Fibroblast of gingiva (primary cell): Measurements from ENCODE around the gene SLC25A47.
"Not testable (repeated sequence)": the region's sequence is repeated elsewhere in the genome, so short reads cannot be mapped to it uniquely, and the experiment has no call there.

ENCODE experiments used
- DNase-seq: peaks from one replicate; pipeline ENCODE4 v3.0.0-alpha.2; 2011; ENCODE audit warnings: low read depth

The SLC25A47 gene, protein sequence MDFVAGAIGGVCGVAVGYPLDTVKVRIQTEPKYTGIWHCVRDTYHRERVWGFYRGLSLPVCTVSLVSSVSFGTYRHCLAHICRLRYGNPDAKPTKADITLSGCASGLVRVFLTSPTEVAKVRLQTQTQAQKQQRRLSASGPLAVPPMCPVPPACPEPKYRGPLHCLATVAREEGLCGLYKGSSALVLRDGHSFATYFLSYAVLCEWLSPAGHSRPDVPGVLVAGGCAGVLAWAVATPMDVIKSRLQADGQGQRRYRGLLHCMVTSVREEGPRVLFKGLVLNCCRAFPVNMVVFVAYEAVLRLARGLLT

DNA sequence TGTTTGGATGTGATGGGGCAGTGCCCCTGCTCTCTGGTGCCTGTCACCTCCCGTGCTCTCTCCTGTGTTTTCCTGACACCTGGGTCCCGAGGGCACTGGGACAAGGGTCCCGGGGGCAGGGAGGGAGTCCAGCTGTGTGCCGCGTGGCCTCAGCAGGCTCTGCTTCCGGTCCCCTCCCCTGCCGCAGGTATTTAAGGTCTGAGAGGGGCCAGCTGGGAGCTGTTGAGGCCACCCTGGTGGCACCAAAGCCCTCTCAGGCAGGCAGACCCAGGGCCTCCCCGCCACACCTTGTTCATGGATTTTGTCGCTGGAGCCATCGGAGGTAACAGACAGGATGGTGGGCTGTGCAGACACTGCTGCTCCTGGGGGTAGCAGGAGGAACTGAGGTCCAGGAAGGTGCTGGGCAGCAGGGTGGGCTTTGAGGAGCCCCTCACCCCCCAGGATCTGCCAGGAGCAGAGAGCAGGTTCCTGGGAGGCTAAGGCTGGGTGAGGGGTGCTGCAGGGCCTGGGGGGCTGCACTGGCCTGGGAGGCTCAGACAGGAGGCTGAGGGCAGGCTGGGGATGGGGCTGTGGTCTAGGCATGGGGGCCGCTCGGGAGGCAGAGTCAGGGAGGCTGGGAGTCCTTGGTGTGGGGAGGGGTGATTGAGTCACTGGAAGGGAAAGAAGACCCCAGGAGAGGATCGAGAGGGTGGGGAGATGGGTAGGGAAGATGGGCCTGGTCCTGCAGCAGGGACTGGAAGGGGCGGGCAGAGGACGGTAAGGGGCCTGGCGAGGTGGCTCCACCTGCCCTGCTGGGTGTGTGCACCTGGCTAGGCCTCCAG lies at the start of gene SLC25A47:
Gene SLC25A47 (plus strand): TSS at position 219 of the 821 bp plus-strand sequence. CDS start 76 bp downstream, at position 295.
- DNase-seq, result no peak

GRCh38 chr14:100274250-100274649 lies 48.9 kb upstream of the SLC25A47 start:
- DNase-seq, result no peak

DNA sequence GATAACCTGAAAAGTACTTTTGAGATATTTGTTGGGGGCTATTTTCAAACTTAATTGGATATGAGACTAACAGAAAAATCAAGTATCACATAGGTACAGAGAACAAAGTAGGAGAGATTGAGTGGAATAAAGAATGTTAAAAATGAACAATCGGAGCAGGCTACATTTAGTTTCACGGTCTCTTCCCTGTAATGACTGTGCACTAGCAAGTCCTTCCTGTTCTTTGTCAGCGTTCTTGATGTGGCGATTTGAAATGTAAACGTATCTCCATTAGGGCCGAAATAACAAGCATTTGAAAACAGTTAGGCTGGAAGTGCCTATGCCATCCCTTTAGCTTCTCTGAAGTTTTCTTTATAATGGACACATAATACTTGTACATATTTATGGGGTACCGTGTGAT lies 47.9 kb upstream of the SLC25A47 start:
- no peak for DNase-seq

DNA sequence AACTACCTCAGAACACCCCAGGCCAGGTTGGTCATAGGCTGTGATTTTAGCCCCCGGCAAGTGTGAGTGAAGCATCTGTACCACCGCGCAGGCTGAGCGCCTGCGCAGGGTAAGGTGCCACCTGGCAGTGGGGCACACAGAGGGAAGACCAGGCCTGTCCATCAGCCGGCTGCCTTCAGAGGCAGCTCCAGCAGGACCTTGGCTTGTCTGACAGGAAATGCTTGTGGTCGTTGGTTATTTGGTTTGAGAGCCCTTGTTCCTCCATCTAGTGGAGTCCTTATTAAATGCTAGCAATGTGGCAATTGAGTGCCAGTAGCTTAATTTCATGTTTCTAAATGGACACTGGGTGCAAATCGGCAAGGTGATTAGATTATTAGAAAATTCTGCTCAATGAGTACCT lies 44.4 kb upstream of the SLC25A47 start:
- DNase-seq, result peak; percentile 62

DNA sequence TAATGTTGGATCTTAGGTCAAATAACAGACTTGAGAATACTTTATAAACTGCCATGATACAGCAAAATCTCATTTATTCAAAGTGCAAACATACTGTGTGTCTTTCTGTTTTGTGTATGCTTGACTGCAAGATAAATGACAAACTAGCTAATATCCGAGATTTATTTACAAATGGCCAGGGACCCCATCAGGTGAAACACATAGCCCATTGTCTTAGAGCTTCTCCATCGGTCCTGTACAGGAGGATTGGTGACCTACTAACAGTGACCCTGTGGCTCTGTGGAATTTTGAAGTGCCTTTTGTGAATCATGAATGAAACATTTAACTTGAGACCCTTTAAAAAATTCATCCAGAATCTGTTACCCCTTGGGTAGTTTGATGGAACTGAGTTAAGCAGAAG lies 44.0 kb upstream of the SLC25A47 start:
- DNase-seq, result no peak

DNA sequence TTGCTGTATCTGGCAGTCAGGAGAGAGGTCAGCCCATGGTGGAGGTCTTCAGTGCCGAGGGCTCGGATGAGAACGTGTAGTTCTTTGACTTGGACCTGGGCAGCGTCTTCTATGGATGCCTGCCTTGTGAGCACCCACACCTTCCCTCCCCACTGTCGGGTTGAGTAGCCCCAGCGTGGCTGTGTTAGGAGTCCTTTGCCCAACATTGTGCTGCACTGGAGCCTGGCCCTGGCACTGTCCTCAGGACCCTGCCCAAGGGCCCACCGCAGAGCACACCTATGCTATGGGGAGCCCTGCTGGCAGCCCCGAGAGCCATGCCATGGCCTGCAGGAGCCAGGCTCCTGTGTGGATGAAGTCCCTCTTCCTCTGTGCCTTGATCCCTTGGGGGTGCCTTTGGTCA lies 43.6 kb upstream of the SLC25A47 start:
- DNase-seq, result no peak

DNA sequence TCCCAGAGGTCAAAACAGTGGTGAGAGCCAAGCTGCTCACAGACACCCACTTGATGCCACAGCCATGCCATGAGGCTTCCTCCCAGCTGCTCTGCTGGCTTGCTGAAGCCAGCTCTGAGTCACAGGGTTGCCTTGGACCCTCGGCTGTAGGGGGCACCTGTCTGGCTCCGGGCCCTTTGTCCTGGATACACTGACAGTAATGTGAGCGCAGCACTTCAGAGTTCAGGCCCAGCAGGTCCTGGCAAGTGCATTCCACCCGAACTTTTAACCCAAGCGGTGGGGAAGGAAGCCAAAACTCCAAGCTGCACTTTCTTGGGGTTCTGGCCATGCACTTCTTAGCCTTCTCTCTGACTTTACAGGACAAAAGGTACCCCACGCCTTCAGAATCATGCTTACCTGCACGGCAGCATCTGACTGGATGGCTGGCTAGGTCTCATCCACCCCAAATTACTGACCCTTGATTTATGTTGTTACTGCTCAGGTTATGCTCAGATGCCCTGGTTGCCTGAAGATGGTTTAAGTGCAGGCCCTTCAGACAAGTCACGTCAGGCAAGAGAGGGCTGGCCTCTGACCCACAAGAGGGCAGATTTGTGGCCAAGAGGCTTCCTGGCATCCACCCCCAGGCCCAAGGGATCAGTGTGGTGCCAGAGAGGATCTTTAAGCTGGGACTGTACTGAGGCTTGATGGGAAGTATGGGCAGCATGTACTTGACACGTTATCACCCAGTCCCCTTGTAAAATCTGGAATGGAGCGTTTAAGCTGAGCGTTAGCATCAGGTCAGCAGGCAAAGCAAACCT lies 41.7 kb upstream of the SLC25A47 start:
- DNase-seq, result no peak

DNA sequence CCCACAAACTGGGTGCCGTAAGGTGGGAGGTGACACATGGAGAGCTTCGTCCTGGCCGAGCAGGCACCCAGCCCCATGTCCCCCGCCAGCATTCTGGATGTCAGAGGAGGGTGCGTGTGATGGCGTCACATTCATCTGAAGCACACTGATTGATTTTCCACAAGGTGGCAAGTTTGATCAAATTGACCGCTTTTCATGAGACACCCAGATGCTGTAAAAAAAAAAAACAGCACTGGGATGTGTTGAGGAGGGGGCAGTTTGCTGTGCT lies 41.1 kb upstream of the SLC25A47 start:
- no peak for DNase-seq

DNA sequence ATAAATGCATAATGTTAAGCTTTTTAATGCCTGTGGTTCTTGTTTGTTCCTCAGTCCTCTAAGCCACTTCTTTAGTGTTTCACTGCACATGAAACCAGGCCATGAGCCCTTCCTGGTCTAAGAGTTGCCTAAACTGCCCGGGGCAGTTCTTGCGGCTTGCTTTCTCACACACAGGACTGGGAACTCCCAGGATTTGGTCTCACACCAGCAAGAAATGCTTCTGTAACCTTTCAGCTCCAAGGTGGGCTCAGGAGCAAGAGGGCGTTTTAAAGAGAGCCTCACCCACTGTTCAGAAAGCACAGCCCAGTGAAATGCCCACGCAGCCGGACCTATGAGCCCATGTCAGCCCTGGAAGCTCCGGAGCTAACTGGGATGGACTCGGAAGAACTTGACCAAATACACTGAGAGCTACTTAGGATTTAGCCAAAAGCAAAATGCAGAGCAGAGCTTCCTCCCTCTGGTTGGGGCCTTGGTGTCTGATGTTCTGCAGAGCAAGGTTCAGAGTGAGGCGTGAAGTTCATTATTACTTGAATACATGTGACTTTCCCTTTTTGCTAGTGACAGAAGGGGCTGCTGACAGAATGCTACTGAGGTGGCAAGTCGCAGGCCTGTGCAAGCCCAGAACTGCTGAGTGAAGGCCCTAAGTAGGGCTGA lies 40.2 kb upstream of the SLC25A47 start:
- DNase-seq, result no peak

DNA sequence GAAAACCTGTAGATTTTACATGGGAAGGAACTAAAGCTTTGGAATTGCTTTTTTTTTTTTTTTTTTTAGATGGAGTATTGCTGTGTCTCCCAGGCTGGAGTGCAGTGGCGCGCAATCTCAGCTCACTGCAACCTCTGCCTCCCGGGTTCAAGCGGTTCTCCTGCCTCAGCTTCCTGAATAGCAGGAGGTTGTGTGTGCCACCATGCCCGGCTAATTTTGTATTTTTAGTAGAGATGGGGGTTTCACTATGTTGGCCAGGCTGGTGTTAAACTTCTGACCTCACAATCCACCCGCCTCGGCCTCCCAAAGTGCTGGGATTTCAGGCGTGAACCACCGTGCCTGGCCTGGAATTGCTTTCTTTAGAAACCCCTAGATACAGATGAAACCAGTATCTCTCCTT lies 39.7 kb upstream of the SLC25A47 start:
- DNase-seq, result not testable (repeated sequence)

DNA sequence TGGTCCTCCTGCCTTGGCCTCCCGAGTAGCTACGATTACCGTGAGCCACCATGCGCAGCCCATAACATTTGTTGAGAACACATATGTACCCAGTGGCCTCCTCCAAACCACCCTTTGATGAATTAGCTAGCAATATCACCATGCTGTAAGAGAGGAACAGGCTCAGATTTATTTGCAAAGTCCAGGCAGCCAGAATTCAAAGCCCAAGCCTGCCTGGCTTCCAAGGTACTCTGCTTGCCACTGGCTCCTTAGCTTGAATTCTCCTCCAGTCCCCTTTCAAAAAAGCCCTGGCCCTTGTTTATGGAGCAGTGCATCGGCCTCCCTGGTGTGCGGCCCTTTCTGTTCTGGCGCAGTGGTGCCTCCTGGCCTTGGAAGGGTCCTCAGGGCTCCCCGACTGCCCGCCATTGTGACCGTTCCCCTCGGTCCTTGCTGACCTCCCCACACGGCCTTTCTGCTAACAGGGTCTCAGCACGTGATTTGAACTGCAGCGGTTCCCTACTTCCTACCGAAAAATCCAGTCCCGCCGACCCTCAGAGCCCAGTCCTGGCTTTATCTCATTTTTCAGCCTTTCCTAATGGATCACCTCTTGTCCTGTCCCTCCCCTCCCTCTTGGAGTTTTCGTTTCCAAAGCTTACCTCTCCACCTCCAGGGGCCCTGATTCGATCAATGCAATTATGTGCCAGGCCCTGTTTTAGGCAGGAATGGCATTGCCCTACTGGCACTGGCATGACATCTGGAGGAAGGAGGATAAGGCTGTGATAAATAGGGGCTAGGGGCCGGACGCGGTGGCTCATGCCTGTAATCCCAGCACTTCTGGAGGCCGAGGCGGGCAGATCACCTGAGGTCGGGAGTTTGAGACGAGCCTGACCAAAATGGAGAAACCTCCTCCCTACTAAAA lies 38.9 kb upstream of the SLC25A47 start:
- no peak for DNase-seq

DNA sequence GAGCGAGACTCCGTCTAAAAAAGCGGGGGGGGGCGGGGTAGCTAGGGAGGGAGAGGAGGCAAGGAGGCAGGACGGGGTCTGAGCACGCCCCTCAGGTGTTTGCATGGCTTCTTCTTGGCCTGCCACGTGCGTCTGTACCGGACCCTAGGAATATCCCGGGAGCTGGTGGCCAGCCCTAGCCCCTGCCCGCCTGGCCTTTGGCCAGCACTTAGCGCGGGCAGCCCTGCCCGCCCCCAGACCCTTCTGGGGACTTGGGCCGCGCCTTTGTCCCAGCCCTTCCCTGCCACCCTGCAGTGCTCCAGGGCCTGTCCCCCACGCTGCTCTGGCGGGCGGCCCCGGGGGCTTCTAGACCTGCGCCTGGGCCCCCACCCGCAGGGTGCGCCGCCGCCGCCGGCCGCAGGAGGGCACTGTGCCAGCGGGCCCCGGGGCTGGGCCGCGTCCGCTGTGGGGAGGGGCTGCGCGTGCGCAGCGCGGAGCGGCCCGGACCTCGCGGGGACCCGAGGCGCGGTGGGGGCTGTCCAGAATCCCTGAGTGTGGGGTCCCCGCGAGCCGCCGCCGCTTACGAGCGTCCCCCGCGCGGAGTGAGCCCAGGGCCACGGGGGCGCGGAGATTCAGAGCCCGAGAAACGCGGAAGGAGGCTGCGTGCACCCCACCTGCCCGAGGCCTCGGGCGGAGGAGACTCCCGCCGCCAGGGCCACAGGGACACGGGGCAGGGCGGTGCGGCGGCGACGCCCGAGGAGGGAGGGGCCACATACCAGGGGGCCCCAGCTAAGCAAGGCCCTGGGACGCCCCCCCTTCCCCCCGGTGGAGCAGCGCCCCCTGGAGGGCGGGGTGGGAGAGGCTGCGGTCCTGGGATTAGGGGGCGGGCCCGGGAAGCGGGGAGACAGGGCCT lies 37.9 kb upstream of the SLC25A47 start:
- DNase-seq, result peak; percentile 50

GRCh38 chr14:100285913-100286400 lies 37.2 kb upstream of the SLC25A47 start:
- DNase-seq, result no peak

DNA sequence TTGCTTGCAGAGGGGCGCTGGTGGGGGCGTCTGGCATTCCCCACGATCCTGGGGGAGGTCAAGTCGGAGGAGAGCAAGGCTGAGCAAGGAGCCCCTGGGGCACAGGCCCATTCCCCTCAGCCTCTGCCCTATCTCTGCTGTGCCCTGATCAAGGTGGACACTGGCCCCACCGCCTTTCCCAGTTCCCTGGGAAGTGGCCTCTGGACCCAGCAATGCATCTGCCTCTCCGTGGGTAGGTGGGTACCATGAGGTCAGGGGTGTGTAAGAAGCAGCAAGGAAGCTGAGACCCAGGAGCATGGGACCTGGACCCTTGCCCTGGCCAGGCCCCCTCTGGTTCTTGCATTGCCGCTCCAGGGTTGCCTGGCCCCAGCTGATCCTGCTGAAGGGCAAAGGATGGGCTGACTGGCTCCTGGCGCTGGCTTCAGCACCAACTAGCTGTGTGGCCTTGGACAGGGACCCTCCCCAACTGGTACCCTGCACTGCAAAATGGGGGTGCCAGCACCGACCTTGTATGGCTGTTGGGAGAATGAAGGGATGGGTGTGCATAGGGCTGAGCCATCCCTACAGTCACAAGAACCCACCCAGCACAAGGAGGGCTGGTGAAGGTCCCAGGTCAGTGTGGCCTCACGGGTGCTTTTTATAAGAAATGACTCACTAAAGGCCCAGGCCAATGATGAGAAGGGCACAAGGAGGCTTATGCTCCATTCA lies 36.5 kb upstream of the SLC25A47 start:
- DNase-seq, result no peak

DNA sequence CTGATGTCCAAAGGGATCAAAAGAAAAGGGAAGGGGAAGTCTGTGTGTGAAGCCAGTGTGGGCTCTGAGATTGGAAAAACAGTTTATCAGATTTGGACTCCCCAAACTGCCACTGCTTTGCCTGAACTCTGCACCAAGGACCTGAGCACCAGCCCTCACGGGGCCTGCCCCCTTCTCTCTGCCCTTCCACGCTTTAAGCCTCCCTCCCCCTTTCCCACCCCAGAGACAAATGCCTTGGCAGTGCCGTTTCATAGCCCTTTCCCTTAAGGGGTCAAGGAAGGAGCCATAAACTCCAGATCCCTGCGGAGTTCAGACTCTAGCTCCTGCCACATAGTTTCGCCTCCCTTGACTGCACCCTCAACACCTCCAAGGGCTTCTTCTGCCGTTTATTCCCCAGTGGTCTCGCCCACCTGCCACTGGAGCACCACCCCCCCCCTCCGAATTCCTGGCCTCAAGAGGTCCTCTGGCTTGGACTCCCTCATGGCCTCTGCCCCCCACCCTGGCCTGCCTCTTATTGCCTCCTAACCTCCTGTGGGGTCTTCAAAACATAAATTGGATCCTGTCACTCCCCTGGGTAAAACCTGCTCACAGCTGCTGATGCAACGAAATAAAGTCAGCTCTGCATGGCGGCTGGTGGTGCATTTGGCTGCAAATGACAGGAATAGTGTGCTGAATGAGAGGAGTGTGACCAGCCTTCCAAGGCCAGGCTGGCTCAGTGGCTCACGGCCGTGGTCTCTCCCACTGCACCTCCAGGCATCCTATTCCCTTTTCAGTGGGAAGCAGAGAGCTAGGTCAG lies 35.7 kb upstream of the SLC25A47 start:
- DNase-seq, result no peak

- DNase-seq, result not testable (repeated sequence)
These were observed 35.2 kb upstream of the SLC25A47 start for GRCh38 chr14:100287998-100288295.

GRCh38 chr14:100288382-100289185 lies 34.6 kb upstream of the SLC25A47 start:
- peak; percentile 26 for DNase-seq
